ENCODE measurements around the gene VAC14. TPM values are rescaled to one million over a fixed set of nuclear protein-coding genes. Genes with fewer than 3 reads are reported as not detected.
A peak's percentile ranks its signal among the peaks of the same experiment; 100 is the strongest.
"Not testable (repeated sequence)": the region's sequence is repeated elsewhere in the genome, so short reads cannot be mapped to it uniquely, and the experiment has no call there.

VAC14 gene
- total RNA-seq, 1 experiment from 2014 or later: 21.3 TPM

DNA sequence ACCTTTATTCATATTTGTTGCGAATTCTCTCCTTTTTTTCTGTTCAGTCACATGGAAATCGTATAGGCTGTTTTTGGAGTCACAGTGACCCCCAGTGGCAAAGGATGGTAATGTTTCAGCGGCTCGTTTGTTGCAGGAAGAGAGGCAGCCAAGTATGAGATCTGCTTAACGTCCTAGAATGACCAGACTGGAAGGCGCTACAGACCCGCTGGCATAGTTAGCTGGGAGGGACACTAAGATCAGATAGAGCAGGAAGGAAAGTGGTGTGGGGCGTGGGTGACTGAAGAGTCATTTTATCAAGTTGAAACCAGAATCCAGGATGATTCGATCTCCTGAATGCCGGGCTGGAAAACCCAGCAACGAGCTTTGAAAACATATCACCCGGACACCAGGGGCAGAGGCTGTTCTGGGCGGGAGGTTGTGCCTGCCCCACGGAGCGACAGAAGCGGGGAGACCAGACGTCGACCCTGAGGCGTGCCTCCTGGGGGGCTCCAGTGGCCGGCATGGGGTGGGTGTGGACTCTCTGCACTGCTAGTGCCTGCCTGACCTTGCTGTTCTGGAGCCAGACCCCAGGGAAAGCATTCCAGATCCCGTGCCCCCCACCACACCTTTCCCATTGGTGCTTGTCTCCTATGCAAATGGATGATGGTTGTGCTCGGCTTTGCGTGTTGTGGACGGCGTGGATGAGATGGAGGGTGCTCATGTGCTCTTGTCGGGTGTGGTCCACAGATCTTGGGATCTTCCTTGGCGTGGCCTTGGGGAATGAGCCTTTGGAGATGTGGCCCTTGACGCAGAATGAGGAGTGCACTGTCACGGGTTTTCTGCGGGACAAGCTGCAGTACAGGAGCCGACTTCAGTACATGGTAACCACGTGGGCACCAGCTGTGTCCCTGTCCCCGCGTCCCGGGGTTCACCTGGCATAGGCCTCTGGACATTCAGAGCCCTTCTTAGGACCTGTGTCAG lies 146.9 kb downstream of the VAC14 start:
- Histone ChIP-seq H3K4me1 (peaks cover 10% of the 10 kb centered on the region), H3K36me3 (no peaks in the 10 kb centered on the region), H3K27me3 (no peaks in the 10 kb centered on the region), H3K9me3 (replicated peaks) (no peaks in the 10 kb centered on the region), H3K4me3 (peak overlapping the region; percentile 21), H3K27ac (no peak overlapping the region)
- peak; percentile 50 to 87 for DNase-seq

DNA sequence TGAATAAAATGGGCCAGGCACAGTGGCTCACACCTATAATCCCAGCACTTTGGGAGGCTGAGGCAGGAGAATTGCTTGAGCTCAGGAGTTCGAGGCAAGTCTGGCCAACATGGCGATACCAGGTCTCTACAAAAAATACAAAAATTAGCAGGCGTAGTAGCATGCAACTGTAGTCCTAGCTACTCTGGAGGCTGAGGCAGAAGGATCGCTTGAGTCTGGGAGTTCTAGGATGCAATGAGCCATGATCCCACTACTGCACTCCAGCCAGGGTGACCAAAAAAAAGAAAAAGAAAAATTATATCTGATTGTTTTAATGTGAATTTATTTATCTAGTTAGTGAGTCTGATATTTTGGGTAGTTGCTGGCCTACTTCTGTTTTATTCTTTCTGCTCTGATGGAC lies 147.6 kb downstream of the VAC14 start:
- H3K27me3 ChIP-seq: no peaks in the 10 kb centered on the region
- H3K4me1 ChIP-seq: peaks cover 10% of the 10 kb centered on the region
- H3K27ac ChIP-seq: no peak overlapping the region
- no peak overlapping the region for H3K4me3 ChIP-seq
- H3K36me3 ChIP-seq: no peaks in the 10 kb centered on the region
- H3K9me3 ChIP-seq (replicated peaks): no peaks in the 10 kb centered on the region
- no peak for DNase-seq

GRCh38 chr16:70652322-70652721 lies 148.6 kb downstream of the VAC14 start:
- Histone ChIP-seq H3K36me3 (no peaks in the 10 kb centered on the region), H3K27me3 (no peaks in the 10 kb centered on the region), H3K4me1 (peaks cover 7% of the 10 kb centered on the region; the same call in 1 of the 2 replicates), H3K27ac (no peak overlapping the region), H3K9me3 (replicated peaks) (no peaks in the 10 kb centered on the region), H3K4me3 (no peak overlapping the region)
- no peak for DNase-seq

DNA sequence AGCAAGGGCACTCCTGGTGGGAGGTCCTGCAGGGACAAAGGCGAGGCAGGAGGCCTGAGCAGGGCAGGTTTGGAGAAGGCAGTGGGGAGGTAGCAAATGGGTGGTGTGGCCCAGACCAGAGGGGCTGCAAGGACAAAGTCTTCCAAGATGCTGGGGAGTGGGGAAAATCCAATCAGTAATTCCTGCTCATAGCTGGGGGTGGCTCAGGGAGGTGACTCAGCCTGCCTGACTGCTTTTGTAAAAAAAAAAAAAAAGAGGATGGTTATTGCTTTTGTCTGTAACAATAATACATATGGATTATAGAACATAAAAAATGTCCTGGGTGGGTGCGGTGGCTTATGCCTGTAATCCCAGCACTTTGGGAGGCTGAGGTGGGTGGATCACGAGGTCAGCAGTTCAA lies 149.4 kb downstream of the VAC14 start:
- DNase-seq: no peak
- no peak overlapping the region for H3K27ac ChIP-seq
- H3K4me3 ChIP-seq: no peak overlapping the region
- H3K36me3 ChIP-seq: no peaks in the 10 kb centered on the region
- peaks cover 10% of the 10 kb centered on the region; the same call in 1 of the 2 replicates for H3K4me1 ChIP-seq
- H3K27me3 ChIP-seq: no peaks in the 10 kb centered on the region
- H3K9me3 ChIP-seq (replicated peaks): no peaks in the 10 kb centered on the region

DNA sequence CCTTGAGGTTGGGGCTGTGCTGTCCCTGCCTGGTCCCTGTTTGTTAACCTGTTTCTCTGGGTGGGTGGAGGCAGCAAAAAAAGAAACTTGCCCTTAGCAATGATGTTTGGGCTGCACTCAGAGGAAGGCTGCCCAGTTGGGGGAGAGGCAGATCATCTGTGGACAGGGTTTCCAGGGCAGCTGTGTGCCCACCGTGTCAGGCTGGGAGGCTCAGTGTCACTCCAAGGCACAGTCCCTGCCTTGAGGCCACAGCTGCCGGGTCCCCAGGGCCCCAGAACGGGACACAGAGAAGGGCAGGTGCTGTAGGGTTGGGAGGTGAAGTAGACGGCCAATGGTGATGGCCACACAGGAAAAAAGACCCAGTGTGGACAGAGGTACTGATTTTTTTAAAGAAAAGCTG lies 150.7 kb downstream of the VAC14 start:
- no peak overlapping the region for H3K27ac ChIP-seq
- H3K36me3 ChIP-seq: no peaks in the 10 kb centered on the region
- H3K27me3 ChIP-seq: no peaks in the 10 kb centered on the region
- H3K4me1 ChIP-seq: peaks cover 12% of the 10 kb centered on the region; the same call in 1 of the 2 replicates
- no peak overlapping the region for H3K4me3 ChIP-seq
- no peaks in the 10 kb centered on the region for H3K9me3 ChIP-seq (replicated peaks)
- DNase-seq: no peak

- H3K36me3 ChIP-seq: no peaks in the 10 kb centered on the region
- no peaks in the 10 kb centered on the region for H3K27me3 ChIP-seq
- H3K9me3 ChIP-seq (replicated peaks): no peaks in the 10 kb centered on the region
- no peak for DNase-seq
- no peak overlapping the region for H3K4me3 ChIP-seq
- H3K27ac ChIP-seq: no peak overlapping the region
- H3K4me1 ChIP-seq: peaks cover 12% of the 10 kb centered on the region; the same call in 1 of the 2 replicates
Observed at GRCh38 chr16:70649300-70649699, 151.7 kb downstream of the VAC14 start.

- no peaks in the 10 kb centered on the region for H3K36me3 ChIP-seq
- no peak overlapping the region for H3K27ac ChIP-seq
- peaks cover 12% of the 10 kb centered on the region; the same call in 1 of the 2 replicates for H3K4me1 ChIP-seq
- H3K4me3 ChIP-seq: no peak overlapping the region
- H3K9me3 ChIP-seq (replicated peaks): no peaks in the 10 kb centered on the region
- no peak for DNase-seq
- H3K27me3 ChIP-seq: no peaks in the 10 kb centered on the region
Observed at GRCh38 chr16:70648606-70649005, 152.4 kb downstream of the VAC14 start.

DNA sequence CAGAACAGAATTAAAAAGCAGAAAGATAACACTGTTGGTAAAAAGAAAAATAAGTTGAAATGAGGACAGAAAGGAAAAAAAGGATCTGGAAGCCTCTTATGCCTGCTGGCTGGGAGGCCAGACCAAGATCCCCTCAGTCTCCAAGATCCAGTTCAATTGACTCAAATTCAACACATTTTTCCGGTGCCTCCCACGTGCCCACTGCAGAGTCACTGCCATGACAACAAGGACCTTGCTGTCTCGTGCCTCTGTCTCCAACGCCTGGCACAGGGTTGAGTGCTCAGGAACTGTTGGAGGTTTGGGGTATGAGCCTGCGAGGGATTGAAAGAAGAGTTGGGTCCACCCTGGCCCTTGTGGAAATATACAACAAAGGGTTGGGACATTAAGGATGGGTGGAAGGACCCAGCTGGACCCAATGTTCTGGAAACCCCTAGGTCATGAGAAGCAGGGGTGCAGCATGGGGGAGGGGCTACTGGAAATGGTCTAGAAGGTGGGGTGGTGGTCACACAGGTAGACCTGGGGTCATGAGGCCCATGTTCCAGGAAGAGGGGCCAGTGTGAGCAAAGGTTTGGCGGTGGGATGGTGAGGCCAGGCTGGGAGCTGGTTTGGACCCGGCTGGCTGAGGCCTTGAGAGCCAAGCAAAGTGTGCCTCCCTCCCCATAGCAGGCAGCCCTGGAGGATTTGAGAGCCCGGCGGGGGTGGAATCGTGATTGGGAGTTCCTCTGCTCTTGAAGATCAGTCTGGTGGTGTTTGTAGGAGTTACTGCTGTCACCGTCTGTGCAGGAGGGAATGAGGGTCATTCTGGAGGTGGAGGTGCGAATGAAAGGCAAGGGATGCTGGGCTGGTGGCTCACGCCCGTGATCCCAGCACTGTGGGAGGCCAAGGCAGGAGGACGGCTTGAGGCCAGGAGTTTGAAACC lies 153.3 kb downstream of the VAC14 start:
- Histone ChIP-seq H3K4me1 (peaks cover 12% of the 10 kb centered on the region; the same call in 1 of the 2 replicates), H3K27ac (peak overlapping the region; percentile 86), H3K9me3 (replicated peaks) (no peaks in the 10 kb centered on the region), H3K4me3 (no peak overlapping the region; the same call in 1 of the 2 replicates), H3K36me3 (no peaks in the 10 kb centered on the region), H3K27me3 (no peaks in the 10 kb centered on the region)
- no peak for DNase-seq

DNA sequence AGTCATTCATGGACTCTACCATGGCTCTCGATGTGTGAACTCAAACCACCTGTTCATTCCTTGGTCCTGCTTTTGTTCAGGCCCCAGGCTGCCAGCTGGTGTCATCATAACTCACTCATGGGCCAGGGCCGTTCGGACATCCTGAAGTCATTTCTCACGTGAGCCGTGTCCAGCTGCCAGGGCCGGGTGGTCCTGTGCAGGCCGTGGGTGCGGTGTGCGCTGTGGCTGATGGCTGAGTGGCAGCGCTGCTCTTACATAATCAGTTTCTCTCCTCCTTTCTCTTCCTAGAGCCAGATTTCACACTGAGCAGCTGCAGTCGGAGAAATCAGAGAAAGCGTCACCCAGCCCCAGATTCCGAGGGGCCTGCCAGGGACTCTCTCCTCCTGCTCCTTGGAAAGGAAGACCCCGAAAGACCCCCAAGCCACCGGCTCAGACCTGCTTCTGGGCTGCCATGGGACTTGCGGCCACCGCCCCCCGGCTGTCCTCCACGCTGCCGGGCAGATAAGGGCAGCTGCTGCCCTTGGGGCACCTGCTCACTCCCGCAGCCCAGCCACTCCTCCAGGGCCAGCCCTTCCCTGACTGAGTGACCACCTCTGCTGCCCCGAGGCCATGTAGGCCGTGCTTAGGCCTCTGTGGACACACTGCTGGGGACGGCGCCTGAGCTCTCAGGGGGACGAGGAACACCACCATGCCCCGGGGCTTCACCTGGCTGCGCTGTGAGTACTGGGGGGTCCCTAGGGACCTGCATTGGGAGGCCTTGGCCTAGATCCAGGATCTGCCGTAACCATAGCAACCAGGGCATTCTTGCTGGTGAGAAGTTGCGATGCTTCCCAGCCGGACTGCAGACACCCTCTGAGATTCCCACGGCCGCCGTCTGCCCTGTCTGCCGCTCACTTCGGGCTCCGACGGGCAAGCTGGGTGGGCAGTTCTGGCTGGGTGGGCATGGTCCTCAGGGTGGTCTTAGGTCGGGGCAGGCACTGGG lies 154.4 kb downstream of the VAC14 start, which contains the start of gene IL34:
Gene IL34, plus strand, starts transcription at position 300 of the 982 bp plus-strand sequence. Its CDS starts 389 bp downstream, at position 689.
- H3K4me3 ChIP-seq: peak within 1 kb of the TSS; percentile 36
- H3K27ac ChIP-seq: peak within 1 kb of the TSS; percentile 86
- DNase-seq: peak; percentile 87 to 88

GRCh38 chr16:70644763-70645597 lies 156.0 kb downstream of the VAC14 start:
- H3K9me3 ChIP-seq (replicated peaks): no peaks in the 10 kb centered on the region

More for the DNA sequence above, 154.4 kb downstream of the VAC14 start, which contains the start of gene IL34:
- H3K36me3 ChIP-seq: no peaks in the 10 kb centered on the region
- no peaks in the 10 kb centered on the region for H3K27me3 ChIP-seq
- H3K9me3 ChIP-seq (replicated peaks): no peaks in the 10 kb centered on the region
- peaks cover 12% of the 10 kb centered on the region; the same call in 1 of the 2 replicates for H3K4me1 ChIP-seq

GRCh38 chr16:70643264-70643663 lies 157.7 kb downstream of the VAC14 start:
- H3K27ac ChIP-seq; H3K27me3 ChIP-seq; H3K4me3 ChIP-seq; DNase-seq; H3K9me3 ChIP-seq (replicated peaks); H3K36me3 ChIP-seq: not testable (repeated sequence)
- peaks cover 17% of the 10 kb centered on the region for H3K4me1 ChIP-seq

More at GRCh38 chr16:70644763-70645597, 156.0 kb downstream of the VAC14 start:
- Histone ChIP-seq H3K36me3 (no peaks in the 10 kb centered on the region), H3K4me1 (peaks cover 12% of the 10 kb centered on the region; the same call in 1 of the 2 replicates), H3K4me3 (no peak overlapping the region), H3K27me3 (no peaks in the 10 kb centered on the region), H3K27ac (no peak overlapping the region)
- DNase-seq: no peak

DNA sequence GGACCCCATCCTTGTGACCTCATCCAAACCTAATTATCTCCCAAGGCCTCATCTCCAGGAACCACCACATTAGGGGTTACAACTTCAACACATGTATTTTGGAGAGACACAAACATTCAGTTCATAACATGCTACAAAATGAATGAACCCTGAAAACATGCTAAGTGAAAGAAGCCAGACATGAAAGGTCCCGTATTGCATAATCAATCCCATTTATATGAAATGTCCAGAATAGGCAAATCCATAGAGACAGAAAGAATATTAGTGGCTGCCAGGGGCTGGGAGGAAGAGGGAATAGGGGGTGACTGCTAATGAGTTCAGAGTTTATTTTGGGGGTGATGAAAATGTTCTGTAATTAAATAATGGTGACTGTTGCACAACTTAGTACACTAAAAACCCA lies 158.3 kb downstream of the VAC14 start:
- no peak for DNase-seq
- H3K4me1 ChIP-seq: peaks cover 16% of the 10 kb centered on the region
- no peak overlapping the region for H3K27ac ChIP-seq
- no peak overlapping the region for H3K4me3 ChIP-seq
- H3K36me3 ChIP-seq: no peaks in the 10 kb centered on the region
- H3K27me3 ChIP-seq: no peaks in the 10 kb centered on the region
- no peaks in the 10 kb centered on the region for H3K9me3 ChIP-seq (replicated peaks)
